ENCODE measurements around the gene ITPA. TPM values are rescaled to one million over a fixed set of nuclear protein-coding genes. Genes with fewer than 3 reads are reported as not detected.

Gene ITPA
- total and polyA plus RNA-seq, 10 of the 15 experiments (the other 5 are each of a cell fraction or from before 2014, with no cell fraction given) = 5.5 to 124 (median 66.3) TPM

- TF ChIP-seq, protein P1, sequence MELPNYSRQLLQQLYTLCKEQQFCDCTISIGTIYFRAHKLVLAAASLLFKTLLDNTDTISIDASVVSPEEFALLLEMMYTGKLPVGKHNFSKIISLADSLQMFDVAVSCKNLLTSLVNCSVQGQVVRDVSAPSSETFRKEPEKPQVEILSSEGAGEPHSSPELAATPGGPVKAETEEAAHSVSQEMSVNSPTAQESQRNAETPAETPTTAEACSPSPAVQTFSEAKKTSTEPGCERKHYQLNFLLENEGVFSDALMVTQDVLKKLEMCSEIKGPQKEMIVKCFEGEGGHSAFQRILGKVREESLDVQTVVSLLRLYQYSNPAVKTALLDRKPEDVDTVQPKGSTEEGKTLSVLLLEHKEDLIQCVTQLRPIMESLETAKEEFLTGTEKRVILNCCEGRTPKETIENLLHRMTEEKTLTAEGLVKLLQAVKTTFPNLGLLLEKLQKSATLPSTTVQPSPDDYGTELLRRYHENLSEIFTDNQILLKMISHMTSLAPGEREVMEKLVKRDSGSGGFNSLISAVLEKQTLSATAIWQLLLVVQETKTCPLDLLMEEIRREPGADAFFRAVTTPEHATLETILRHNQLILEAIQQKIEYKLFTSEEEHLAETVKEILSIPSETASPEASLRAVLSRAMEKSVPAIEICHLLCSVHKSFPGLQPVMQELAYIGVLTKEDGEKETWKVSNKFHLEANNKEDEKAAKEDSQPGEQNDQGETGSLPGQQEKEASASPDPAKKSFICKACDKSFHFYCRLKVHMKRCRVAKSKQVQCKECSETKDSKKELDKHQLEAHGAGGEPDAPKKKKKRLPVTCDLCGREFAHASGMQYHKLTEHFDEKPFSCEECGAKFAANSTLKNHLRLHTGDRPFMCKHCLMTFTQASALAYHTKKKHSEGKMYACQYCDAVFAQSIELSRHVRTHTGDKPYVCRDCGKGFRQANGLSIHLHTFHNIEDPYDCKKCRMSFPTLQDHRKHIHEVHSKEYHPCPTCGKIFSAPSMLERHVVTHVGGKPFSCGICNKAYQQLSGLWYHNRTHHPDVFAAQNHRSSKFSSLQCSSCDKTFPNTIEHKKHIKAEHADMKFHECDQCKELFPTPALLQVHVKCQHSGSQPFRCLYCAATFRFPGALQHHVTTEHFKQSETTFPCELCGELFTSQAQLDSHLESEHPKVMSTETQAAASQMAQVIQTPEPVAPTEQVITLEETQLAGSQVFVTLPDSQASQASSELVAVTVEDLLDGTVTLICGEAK (IDR thresholded peaks at IDR 0.05; ENCODE audit: borderline replicate concordance) = peak; percentile 93
- TF ChIP-seq KAT2A (conservative IDR thresholded peaks at IDR 0.05; ENCODE audit: control insufficient read depth, low read depth, low read length) = no peak
- TF ChIP-seq POLR2AphosphoS2 (IDR thresholded peaks at IDR 0.05; ENCODE audit: low read depth, low read length) = peak; percentile 56; the same call in 1 of the 2 replicates
- no peak for TF ChIP-seq RB1 (IDR thresholded peaks at IDR 0.05; ENCODE audit: borderline replicate concordance)
- TF ChIP-seq NFXL1 (IDR thresholded peaks at IDR 0.05; ENCODE audit: borderline replicate concordance) = no peak
- peak; percentile 57 for TF ChIP-seq MEF2B (IDR thresholded peaks at IDR 0.05; ENCODE audit: partially characterized antibody, poor library complexity, severe bottlenecking)
- no peak for TF ChIP-seq ZNF622 (IDR thresholded peaks at IDR 0.05)
- no peak for TF ChIP-seq TBL1XR1 (IDR thresholded peaks at IDR 0.05; ENCODE audit: low read depth, low read length)
- no peak for TF ChIP-seq ZNF274 (IDR thresholded peaks at IDR 0.05; ENCODE audit: insufficient read depth, insufficient read length)
- no peak for TF ChIP-seq TCF7 (IDR thresholded peaks at IDR 0.05; ENCODE audit: borderline replicate concordance)
- TF ChIP-seq POU2F2 (IDR thresholded peaks at IDR 0.05; ENCODE audit: borderline replicate concordance, low read depth, low read length) = no peak
- no peak for TF ChIP-seq BCL3 (IDR thresholded peaks at IDR 0.05; ENCODE audit: borderline replicate concordance, insufficient read depth, low read depth, low read length, poor library complexity, severe bottlenecking)
- TF ChIP-seq MXI1 (IDR thresholded peaks at IDR 0.05; ENCODE audit: low read depth, low read length) = peak; percentile 91
- TF ChIP-seq PML (IDR thresholded peaks at IDR 0.05; ENCODE audit: low read length) = peak; percentile 78; the same call in 1 of the 2 replicates
- TF ChIP-seq EED (IDR thresholded peaks at IDR 0.05; ENCODE audit: low read depth) = peak; percentile 50
- TF ChIP-seq, protein P2, sequence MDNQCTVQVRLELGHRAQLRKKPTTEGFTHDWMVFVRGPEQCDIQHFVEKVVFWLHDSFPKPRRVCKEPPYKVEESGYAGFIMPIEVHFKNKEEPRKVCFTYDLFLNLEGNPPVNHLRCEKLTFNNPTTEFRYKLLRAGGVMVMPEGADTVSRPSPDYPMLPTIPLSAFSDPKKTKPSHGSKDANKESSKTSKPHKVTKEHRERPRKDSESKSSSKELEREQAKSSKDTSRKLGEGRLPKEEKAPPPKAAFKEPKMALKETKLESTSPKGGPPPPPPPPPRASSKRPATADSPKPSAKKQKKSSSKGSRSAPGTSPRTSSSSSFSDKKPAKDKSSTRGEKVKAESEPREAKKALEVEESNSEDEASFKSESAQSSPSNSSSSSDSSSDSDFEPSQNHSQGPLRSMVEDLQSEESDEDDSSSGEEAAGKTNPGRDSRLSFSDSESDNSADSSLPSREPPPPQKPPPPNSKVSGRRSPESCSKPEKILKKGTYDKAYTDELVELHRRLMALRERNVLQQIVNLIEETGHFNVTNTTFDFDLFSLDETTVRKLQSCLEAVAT (IDR thresholded peaks at IDR 0.05) = peak; percentile 83
- TF ChIP-seq NFIC (IDR thresholded peaks at IDR 0.05; ENCODE audit: low read depth, low read length) = no peak
- no peak; the same call in 1 of the 2 replicates for TF ChIP-seq CREB1 (IDR thresholded peaks at IDR 0.05; ENCODE audit: low read depth)
- TF ChIP-seq BACH1 (IDR thresholded peaks at IDR 0.05; ENCODE audit: borderline replicate concordance) = no peak; the same call in 1 of the 2 replicates
- TF ChIP-seq RFX5 (IDR thresholded peaks at IDR 0.05; ENCODE audit: low read depth, low read length) = peak; percentile 55; the same call in 1 of the 2 replicates
- peak; percentile 68 for TF ChIP-seq RAD51 (IDR thresholded peaks at IDR 0.05)
- no peak for TF ChIP-seq SRF (IDR thresholded peaks at IDR 0.05; ENCODE audit: low read depth in 2 of 2, low read length in 2 of 2)
- no peak for TF ChIP-seq ESRRA (IDR thresholded peaks at IDR 0.05; ENCODE audit: low read length)
- TF ChIP-seq BHLHE40 (IDR thresholded peaks at IDR 0.05; ENCODE audit: borderline replicate concordance in 1 of 2, low read depth in 2 of 2, low read length in 1 of 2) = 0 out of 4 replicates have a peak, but pooled peaks of 1 of the 2 experiments have one; percentile 13
These were observed at the start of gene ITPA (continued) for GRCh38 chr20:3209257-3209945.
